GM19452 (cell line): ENCODE data around the gene MAST4.

Source experiments
- ATAC-seq: cut with Tn5 transposase; IDR thresholded peaks from one replicate; pipeline ENCODE4 v1.9.1; 2021; ENCODE audit not compliant: unreplicated experiment

MAST4 gene

GRCh38 chr5:67059744-67060490 lies 463.7 kb downstream of the MAST4 start:
- ATAC-seq: no peak

GRCh38 chr5:67061511-67061910 lies 465.3 kb downstream of the MAST4 start:
- no peak for ATAC-seq

GRCh38 chr5:67063055-67063454 lies 466.9 kb downstream of the MAST4 start:
- ATAC-seq: no peak

DNA sequence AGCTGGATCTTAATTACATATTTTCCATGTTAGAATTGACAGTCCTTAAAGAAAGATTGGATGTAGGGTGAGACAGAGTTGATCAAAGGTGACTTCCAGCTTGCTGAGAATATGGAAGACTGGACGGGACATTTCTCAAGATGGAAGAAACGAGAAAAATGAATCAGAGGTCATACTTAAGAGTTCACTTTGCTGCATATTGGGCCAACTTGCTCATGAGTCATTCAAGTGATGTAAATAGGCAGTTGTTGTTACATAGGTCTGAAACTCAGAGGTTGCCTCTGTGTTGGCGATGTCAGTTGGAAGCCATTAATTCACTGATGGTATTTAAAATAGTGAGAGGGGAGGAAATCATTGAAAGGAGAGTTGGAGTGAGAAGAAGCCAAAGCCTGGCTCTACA lies 467.6 kb downstream of the MAST4 start:
- no peak for ATAC-seq

- ATAC-seq: no peak
Observed at GRCh38 chr5:67065237-67065636, 469.0 kb downstream of the MAST4 start.

DNA sequence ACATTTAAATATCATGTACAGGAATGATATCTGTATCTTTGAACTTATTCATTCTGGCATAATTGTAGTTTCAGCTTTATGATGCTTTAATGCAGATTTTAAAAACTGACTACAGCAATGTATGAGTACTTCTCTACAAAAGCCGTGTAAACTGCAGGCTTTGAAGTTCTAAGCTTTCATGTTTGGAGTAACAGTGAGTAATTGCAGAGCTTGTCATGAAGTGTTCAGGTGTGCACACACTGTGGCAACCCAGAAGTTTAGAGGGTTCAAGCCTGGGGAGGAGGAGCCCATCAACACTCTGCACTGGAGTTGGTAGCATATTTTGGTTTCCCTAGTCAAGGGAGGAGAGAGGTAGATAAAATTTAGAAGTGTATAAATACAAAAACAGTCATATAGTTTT lies 469.5 kb downstream of the MAST4 start:
- no peak for ATAC-seq

DNA sequence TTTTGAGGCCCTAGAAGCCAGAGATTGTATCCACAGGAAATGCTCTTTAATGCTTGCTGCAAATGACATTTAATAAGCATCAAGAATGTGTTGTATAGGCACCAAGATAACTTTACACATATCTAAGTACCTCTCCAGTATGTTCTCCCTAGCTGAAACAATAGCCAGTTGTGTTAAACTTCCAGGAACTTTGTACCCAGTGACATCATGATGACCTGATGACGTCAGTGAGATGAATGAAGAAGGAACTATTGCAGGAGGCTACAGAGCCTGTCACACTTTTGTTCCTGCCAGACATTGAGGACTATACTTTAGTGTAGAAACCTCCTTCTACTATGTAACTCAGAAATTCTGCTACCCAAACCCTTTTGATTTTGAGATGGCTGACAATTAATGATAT lies 470.6 kb downstream of the MAST4 start:
- ATAC-seq: no peak

- ATAC-seq: no peak
Observed at GRCh38 chr5:67073045-67073680, 477.0 kb downstream of the MAST4 start.

DNA sequence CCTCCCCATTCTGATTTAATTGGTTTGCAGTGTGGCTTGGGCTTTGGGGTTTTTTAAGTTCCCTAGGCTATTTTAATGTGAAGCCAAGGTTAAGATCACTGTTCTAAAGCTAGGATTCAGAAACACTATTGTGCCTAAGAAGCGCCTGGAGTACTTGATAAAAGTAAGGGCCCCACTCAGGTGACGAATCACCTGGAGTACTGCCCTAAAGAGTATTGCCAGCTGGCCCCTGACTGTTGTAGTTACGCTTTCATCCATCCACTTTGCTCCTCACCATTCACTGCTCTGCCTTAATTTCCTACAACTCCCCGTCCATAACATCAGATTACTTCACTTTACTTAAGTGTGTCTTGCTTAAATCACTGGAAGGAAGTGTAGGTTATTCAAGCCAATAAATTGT lies 481.1 kb downstream of the MAST4 start:
- ATAC-seq: no peak

GRCh38 chr5:67081261-67081660 lies 485.1 kb downstream of the MAST4 start:
- no peak for ATAC-seq

GRCh38 chr5:67082941-67083340 lies 486.7 kb downstream of the MAST4 start:
- no peak for ATAC-seq

- no peak for ATAC-seq
Observed at GRCh38 chr5:67085616-67086015, 489.4 kb downstream of the MAST4 start.

- no peak for ATAC-seq
Observed at GRCh38 chr5:67089200-67089725, 493.1 kb downstream of the MAST4 start.

DNA sequence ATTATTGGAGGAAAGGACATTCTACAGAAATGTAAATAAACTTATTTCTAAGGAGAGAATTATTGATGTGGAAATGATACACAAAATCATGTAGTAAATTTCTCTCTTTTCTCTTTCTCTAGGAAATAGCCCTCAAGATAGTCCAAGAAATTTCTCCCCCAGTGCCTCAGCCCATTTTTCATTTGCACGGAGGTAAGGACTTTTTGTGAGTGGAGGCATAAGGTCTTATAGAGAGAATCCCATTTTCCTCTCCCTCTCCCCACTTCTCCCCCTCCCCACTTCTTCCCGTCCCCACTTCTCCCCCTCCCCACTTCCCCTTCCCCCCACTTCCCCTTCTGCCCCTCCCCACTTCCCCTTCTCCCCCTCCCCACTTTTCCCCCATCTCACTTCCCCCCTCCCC lies 493.8 kb downstream of the MAST4 start:
- ATAC-seq: no peak

GRCh38 chr5:67090593-67090992 lies 494.4 kb downstream of the MAST4 start:
- ATAC-seq: no peak

GRCh38 chr5:67092535-67092934 lies 496.3 kb downstream of the MAST4 start:
- no peak for ATAC-seq

DNA sequence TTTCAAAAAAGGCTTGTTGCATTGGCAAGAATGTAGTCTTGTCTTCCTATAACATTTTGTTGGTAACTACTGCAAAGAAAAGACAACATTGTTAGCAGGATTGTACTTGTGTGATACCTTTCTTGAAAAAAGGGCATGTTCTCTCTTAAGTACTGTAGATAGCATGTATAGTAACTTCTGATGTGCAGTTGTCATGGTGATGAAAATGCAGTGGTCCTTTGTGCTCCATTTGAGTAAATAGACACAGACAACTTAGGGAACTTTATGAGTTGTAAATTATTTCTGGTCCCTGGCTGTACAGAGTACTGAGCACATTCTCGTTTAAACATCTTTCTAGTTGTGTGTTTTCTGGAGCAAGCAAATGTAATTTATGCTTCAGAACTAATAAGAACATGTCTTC lies 497.1 kb downstream of the MAST4 start:
- ATAC-seq: no peak

DNA sequence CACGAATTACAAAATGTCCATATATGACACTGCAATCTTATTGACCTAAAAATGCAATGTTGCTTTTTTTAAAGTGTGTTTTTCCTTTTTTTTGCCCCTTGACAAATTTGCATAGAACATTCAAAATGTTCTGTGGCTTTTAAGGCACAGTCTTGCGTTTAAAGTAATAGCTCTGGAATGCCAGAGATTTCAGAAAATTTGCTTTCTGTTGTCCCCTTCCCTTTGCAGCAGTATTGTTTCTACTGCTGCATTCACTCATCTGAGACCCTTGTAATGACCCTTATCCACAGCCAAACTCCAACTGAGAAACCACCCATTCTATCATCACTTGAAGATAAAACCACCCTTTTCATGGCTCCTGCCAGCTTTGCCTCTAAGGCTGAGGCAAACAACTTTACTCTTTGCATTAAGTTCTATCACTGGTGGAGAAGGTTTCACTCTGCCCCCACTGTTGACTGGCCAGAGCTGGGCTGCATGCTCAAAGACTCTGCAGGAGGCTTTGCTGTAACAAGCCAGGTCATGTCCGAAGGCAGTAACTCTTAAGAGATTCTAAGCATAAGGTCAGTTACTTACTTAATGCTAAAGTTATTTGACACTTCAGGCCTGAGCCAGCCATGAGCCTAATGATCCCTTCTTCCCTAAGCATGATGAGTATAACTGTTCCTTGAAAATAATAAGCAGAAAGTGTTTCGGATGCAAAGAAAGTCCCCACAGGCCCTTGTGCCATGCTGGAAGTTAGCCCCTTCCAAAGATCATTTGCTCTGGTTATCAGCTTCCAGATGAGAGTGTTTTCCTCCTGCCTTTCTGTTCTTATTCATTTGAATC lies 498.5 kb downstream of the MAST4 start:
- ATAC-seq: no peak

GRCh38 chr5:67095346-67096171 lies 499.4 kb downstream of the MAST4 start:
- no peak for ATAC-seq

GRCh38 chr5:67098656-67099055 lies 502.5 kb downstream of the MAST4 start:
- ATAC-seq: no peak

GRCh38 chr5:67100301-67100700 lies 504.1 kb downstream of the MAST4 start:
- ATAC-seq: no peak
